ENCODE data around the gene MT1A.

Gene MT1A

GRCh38 chr16:56681939-56682702, 43.7 kb downstream of the MT1A start, which contains the start of gene MT1X:
Gene MT1X, plus strand, starts transcription at chr16:56682470. Its CDS starts 71 bp downstream, at chr16:56682541.
- Histone ChIP-seq H3K4me1 (ENCODE audit: control insufficient read depth, insufficient read depth, low read length) (peaks cover 27% of the 10 kb centered on the region), H3K9ac (ENCODE audit: low read length) (peak within 1 kb of the TSS; percentile 98), H3K36me3 (ENCODE audit: control insufficient read depth, insufficient read depth, low read length) (no peaks in the 10 kb centered on the region), H3K9me3 (ENCODE audit: control insufficient read depth, low read length) (no peaks in the 10 kb centered on the region), H3K4me3 (ENCODE audit: low read length) (peak within 1 kb of the TSS; percentile 99), H3K27me3 (ENCODE audit: control insufficient read depth, insufficient read depth, low read length) (no peaks in the 10 kb centered on the region)

GRCh38 chr16:56682703-56683397, 44.4 kb downstream of the MT1A start:
- Histone ChIP-seq H3K4me1 (ENCODE audit: control insufficient read depth, insufficient read depth, low read length) (peaks cover 27% of the 10 kb centered on the region), H3K36me3 (ENCODE audit: control insufficient read depth, insufficient read depth, low read length) (no peaks in the 10 kb centered on the region), H3K9me3 (ENCODE audit: control insufficient read depth, low read length) (no peaks in the 10 kb centered on the region), H3K4me3 (ENCODE audit: low read length) (peak overlapping the region; percentile 99), H3K9ac (ENCODE audit: low read length) (peak overlapping the region; percentile 98), H3K27me3 (ENCODE audit: control insufficient read depth, insufficient read depth, low read length) (no peaks in the 10 kb centered on the region)

GRCh38 chr16:56683424-56684172, 45.1 kb downstream of the MT1A start:
- Histone ChIP-seq H3K27me3 (ENCODE audit: control insufficient read depth, insufficient read depth, low read length) (no peaks in the 10 kb centered on the region), H3K36me3 (ENCODE audit: control insufficient read depth, insufficient read depth, low read length) (no peaks in the 10 kb centered on the region), H3K9me3 (ENCODE audit: control insufficient read depth, low read length) (no peaks in the 10 kb centered on the region), H3K9ac (ENCODE audit: low read length) (peak overlapping the region; percentile 98), H3K4me3 (ENCODE audit: low read length) (peak overlapping the region; percentile 99), H3K4me1 (ENCODE audit: control insufficient read depth, insufficient read depth, low read length) (peaks cover 27% of the 10 kb centered on the region)

- no peaks in the 10 kb centered on the region for H3K27me3 ChIP-seq (ENCODE audit: control insufficient read depth, insufficient read depth, low read length)
- no peaks in the 10 kb centered on the region for H3K36me3 ChIP-seq (ENCODE audit: control insufficient read depth, insufficient read depth, low read length)
- H3K4me1 ChIP-seq (ENCODE audit: control insufficient read depth, insufficient read depth, low read length), result peaks cover 34% of the 10 kb centered on the region
- H3K9me3 ChIP-seq (ENCODE audit: control insufficient read depth, low read length), result no peaks in the 10 kb centered on the region
- no peak overlapping the region for H3K4me3 ChIP-seq (ENCODE audit: low read length)
- H3K9ac ChIP-seq (ENCODE audit: low read length), result no peak overlapping the region
These were observed 45.9 kb downstream of the MT1A start for GRCh38 chr16:56684256-56684925.

GRCh38 chr16:56684926-56685590, 46.6 kb downstream of the MT1A start:
- no peaks in the 10 kb centered on the region for H3K27me3 ChIP-seq (ENCODE audit: control insufficient read depth, insufficient read depth, low read length)
- no peak overlapping the region for H3K9ac ChIP-seq (ENCODE audit: low read length)
- H3K9me3 ChIP-seq (ENCODE audit: control insufficient read depth, low read length), result no peaks in the 10 kb centered on the region
- H3K4me3 ChIP-seq (ENCODE audit: low read length), result no peak overlapping the region
- peaks cover 40% of the 10 kb centered on the region for H3K4me1 ChIP-seq (ENCODE audit: control insufficient read depth, insufficient read depth, low read length)
- H3K36me3 ChIP-seq (ENCODE audit: control insufficient read depth, insufficient read depth, low read length), result no peaks in the 10 kb centered on the region

- Histone ChIP-seq H3K9me3 (ENCODE audit: control insufficient read depth, low read length) (no peaks in the 10 kb centered on the region), H3K4me1 (ENCODE audit: control insufficient read depth, insufficient read depth, low read length) (peaks cover 38% of the 10 kb centered on the region), H3K27me3 (ENCODE audit: control insufficient read depth, insufficient read depth, low read length) (no peaks in the 10 kb centered on the region), H3K36me3 (ENCODE audit: control insufficient read depth, insufficient read depth, low read length) (no peaks in the 10 kb centered on the region), H3K9ac (ENCODE audit: low read length) (no peak overlapping the region), H3K4me3 (ENCODE audit: low read length) (no peak overlapping the region)
These were observed 48.3 kb downstream of the MT1A start for GRCh38 chr16:56686758-56687157.

- Histone ChIP-seq H3K36me3 (ENCODE audit: control insufficient read depth, insufficient read depth, low read length) (no peaks in the 10 kb centered on the region), H3K9me3 (ENCODE audit: control insufficient read depth, low read length) (no peaks in the 10 kb centered on the region), H3K9ac (ENCODE audit: low read length) (no peak overlapping the region), H3K4me3 (ENCODE audit: low read length) (no peak overlapping the region), H3K4me1 (ENCODE audit: control insufficient read depth, insufficient read depth, low read length) (peaks cover 21% of the 10 kb centered on the region), H3K27me3 (ENCODE audit: control insufficient read depth, insufficient read depth, low read length) (no peaks in the 10 kb centered on the region)
These were observed 50.3 kb downstream of the MT1A start for GRCh38 chr16:56688762-56689161.

- peaks cover 16% of the 10 kb centered on the region for H3K4me1 ChIP-seq (ENCODE audit: control insufficient read depth, insufficient read depth, low read length)
- no peaks in the 10 kb centered on the region for H3K9me3 ChIP-seq (ENCODE audit: control insufficient read depth, low read length)
- H3K27me3 ChIP-seq (ENCODE audit: control insufficient read depth, insufficient read depth, low read length), result no peaks in the 10 kb centered on the region
- H3K36me3 ChIP-seq (ENCODE audit: control insufficient read depth, insufficient read depth, low read length), result no peaks in the 10 kb centered on the region
- no peak overlapping the region for H3K4me3 ChIP-seq (ENCODE audit: low read length)
- H3K9ac ChIP-seq (ENCODE audit: low read length), result no peak overlapping the region
These were observed 50.7 kb downstream of the MT1A start for GRCh38 chr16:56689171-56689570.

Data from mucosa of stomach (tissue), 1 donor.